HepG2 (cell line): ENCODE measurements around the gene DHH. TPM values are rescaled to one million over a fixed set of nuclear protein-coding genes. Genes with fewer than 3 reads are reported as not detected.

Experiments
- FOXP4 ChIP-seq: sonication (generic); formaldehyde crosslinking; IDR thresholded peaks from 2 replicates; pipeline ENCODE4 v1.4.0; 2020; ENCODE audit warnings: missing genetic modification reagents
- KDM4B ChIP-seq: sonication (generic); formaldehyde crosslinking; IDR thresholded peaks from 2 replicates; pipeline ENCODE4 v1.4.0; 2020; ENCODE audit warnings: missing genetic modification reagents
- KLF6 ChIP-seq: IDR thresholded peaks from 2 replicates; pipeline ENCODE4 v1.8.0; 2016; ENCODE audit warnings: missing biosample characterization, missing genetic modification reagents
- SMYD3 ChIP-seq: sonication (generic); formaldehyde crosslinking; IDR thresholded peaks from 2 replicates; pipeline ENCODE4 v1.8.1; 2023; ENCODE audit warnings: mild to moderate bottlenecking, missing genetic modification reagents
- SP5 ChIP-seq: IDR thresholded peaks from 2 replicates; pipeline ENCODE4 v1.6.1; 2016; ENCODE audit warnings: low read depth, borderline replicate concordance
- ZNF225 ChIP-seq: sonication (generic); formaldehyde crosslinking; IDR thresholded peaks from 2 replicates; pipeline ENCODE4 v1.4.0; 2020; ENCODE audit warnings: mild to moderate bottlenecking, missing genetic modification reagents
- ZNF256 ChIP-seq: sonication (generic); formaldehyde crosslinking; conservative IDR thresholded peaks from 2 replicates; pipeline ENCODE4 v1.4.0; 2020; ENCODE audit warnings: missing genetic modification reagents
- ZSCAN29 ChIP-seq: sonication (generic); formaldehyde crosslinking; conservative IDR thresholded peaks from 2 replicates; pipeline ENCODE4 v1.4.0; 2020; ENCODE audit warnings: mild to moderate bottlenecking, missing genetic modification reagents
- polyA plus RNA-seq, 8 experiments: library from polyadenylated mRNA; depleted of rRNA in 3 of 8; stranded (reverse) in 7 of 8; unstranded in 1 of 8; fragments of >200 nt; fragmentation: Illumina TruSeq in 4 of 8; extraction: Trizol in 4 of 8; gene quantifications; 2 replicates each; pipeline versions ENCODE4 v1.2.1 to v1.2.3, GENCODE V29; 2011 to 2016; ENCODE audit warnings: low read depth in 4 of 8, missing spikeins in 1 of 8, mixed read lengths in 1 of 8; ENCODE audit not compliant: insufficient read depth in 1 of 8
- total RNA-seq, 5 experiments: library from RNA; depleted of rRNA; stranded (reverse); fragments of >200 nt; fragmentation: Illumina TruSeq; extraction: Trizol; gene quantifications; 2 replicates each; pipeline ENCODE4 v1.2.3, GENCODE V29; 2016; ENCODE audit warnings: low read depth in 1 of 5
- TF ChIP-seq, protein P1 (sequence below): sonication (generic); formaldehyde crosslinking; IDR thresholded peaks from 2 replicates; pipeline ENCODE4 v1.4.0; 2020; ENCODE audit warnings: missing genetic modification reagents
- TF ChIP-seq, protein P2 (sequence below): sonication (generic); formaldehyde crosslinking; IDR thresholded peaks from 2 replicates; pipeline ENCODE4 v1.5.0; 2020; ENCODE audit warnings: mild to moderate bottlenecking, missing genetic modification reagents
- TF ChIP-seq, protein P3 (sequence below): sonication (generic); formaldehyde crosslinking; IDR thresholded peaks from 2 replicates; pipeline ENCODE4 v1.4.0; 2020; ENCODE audit warnings: mild to moderate bottlenecking, missing genetic modification reagents
- TF ChIP-seq, protein P4 (sequence below): sonication (generic); formaldehyde crosslinking; IDR thresholded peaks from 2 replicates; pipeline ENCODE4 v1.8.0; 2022; ENCODE audit warnings: missing genetic modification reagents, mild to moderate bottlenecking, moderate library complexity, borderline replicate concordance

Gene DHH
- total and polyA plus RNA-seq, 2 of the 13 experiments (the other 11 are each of a cell fraction or from before 2014, with no cell fraction given): not detected

- TF ChIP-seq, protein P1, sequence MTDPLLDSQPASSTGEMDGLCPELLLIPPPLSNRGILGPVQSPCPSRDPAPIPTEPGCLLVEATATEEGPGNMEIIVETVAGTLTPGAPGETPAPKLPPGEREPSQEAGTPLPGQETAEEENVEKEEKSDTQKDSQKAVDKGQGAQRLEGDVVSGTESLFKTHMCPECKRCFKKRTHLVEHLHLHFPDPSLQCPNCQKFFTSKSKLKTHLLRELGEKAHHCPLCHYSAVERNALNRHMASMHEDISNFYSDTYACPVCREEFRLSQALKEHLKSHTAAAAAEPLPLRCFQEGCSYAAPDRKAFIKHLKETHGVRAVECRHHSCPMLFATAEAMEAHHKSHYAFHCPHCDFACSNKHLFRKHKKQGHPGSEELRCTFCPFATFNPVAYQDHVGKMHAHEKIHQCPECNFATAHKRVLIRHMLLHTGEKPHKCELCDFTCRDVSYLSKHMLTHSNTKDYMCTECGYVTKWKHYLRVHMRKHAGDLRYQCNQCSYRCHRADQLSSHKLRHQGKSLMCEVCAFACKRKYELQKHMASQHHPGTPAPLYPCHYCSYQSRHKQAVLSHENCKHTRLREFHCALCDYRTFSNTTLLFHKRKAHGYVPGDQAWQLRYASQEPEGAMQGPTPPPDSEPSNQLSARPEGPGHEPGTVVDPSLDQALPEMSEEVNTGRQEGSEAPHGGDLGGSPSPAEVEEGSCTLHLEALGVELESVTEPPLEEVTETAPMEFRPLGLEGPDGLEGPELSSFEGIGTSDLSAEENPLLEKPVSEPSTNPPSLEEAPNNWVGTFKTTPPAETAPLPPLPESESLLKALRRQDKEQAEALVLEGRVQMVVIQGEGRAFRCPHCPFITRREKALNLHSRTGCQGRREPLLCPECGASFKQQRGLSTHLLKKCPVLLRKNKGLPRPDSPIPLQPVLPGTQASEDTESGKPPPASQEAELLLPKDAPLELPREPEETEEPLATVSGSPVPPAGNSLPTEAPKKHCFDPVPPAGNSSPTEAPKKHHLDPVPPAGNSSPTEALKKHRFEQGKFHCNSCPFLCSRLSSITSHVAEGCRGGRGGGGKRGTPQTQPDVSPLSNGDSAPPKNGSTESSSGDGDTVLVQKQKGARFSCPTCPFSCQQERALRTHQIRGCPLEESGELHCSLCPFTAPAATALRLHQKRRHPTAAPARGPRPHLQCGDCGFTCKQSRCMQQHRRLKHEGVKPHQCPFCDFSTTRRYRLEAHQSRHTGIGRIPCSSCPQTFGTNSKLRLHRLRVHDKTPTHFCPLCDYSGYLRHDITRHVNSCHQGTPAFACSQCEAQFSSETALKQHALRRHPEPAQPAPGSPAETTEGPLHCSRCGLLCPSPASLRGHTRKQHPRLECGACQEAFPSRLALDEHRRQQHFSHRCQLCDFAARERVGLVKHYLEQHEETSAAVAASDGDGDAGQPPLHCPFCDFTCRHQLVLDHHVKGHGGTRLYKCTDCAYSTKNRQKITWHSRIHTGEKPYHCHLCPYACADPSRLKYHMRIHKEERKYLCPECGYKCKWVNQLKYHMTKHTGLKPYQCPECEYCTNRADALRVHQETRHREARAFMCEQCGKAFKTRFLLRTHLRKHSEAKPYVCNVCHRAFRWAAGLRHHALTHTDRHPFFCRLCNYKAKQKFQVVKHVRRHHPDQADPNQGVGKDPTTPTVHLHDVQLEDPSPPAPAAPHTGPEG (CRISPR knock-in tag): no peak; the same call in 1 of the 2 replicates
- TF ChIP-seq, protein P2, sequence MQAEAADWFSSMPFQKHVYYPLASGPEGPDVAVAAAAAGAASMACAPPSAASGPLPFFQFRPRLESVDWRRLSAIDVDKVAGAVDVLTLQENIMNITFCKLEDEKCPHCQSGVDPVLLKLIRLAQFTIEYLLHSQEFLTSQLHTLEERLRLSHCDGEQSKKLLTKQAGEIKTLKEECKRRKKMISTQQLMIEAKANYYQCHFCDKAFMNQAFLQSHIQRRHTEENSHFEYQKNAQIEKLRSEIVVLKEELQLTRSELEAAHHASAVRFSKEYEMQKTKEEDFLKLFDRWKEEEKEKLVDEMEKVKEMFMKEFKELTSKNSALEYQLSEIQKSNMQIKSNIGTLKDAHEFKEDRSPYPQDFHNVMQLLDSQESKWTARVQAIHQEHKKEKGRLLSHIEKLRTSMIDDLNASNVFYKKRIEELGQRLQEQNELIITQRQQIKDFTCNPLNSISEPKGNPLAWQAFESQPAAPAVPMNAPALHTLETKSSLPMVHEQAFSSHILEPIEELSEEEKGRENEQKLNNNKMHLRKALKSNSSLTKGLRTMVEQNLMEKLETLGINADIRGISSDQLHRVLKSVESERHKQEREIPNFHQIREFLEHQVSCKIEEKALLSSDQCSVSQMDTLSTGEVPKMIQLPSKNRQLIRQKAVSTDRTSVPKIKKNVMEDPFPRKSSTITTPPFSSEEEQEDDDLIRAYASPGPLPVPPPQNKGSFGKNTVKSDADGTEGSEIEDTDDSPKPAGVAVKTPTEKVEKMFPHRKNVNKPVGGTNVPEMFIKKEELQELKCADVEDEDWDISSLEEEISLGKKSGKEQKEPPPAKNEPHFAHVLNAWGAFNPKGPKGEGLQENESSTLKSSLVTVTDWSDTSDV (CRISPR knock-in tag): no peak
- TF ChIP-seq ZNF225 (CRISPR knock-in tag) (peak; percentile 71), FOXP4 (peak; percentile 66), ZSCAN29 (CRISPR knock-in tag) (no peak; the same call in 1 of the 2 replicates), KDM4B (0 out of 2 replicates have a peak, but pooled peaks have one; percentile 79), ZNF256 (CRISPR knock-in tag) (no peak), KLF6 (CRISPR knock-in tag) (peak; percentile 89; the same call in 1 of the 2 replicates), SMYD3 (CRISPR knock-in tag) (no peak), SP5 (CRISPR knock-in tag) (no peak)
- TF ChIP-seq, protein P3, sequence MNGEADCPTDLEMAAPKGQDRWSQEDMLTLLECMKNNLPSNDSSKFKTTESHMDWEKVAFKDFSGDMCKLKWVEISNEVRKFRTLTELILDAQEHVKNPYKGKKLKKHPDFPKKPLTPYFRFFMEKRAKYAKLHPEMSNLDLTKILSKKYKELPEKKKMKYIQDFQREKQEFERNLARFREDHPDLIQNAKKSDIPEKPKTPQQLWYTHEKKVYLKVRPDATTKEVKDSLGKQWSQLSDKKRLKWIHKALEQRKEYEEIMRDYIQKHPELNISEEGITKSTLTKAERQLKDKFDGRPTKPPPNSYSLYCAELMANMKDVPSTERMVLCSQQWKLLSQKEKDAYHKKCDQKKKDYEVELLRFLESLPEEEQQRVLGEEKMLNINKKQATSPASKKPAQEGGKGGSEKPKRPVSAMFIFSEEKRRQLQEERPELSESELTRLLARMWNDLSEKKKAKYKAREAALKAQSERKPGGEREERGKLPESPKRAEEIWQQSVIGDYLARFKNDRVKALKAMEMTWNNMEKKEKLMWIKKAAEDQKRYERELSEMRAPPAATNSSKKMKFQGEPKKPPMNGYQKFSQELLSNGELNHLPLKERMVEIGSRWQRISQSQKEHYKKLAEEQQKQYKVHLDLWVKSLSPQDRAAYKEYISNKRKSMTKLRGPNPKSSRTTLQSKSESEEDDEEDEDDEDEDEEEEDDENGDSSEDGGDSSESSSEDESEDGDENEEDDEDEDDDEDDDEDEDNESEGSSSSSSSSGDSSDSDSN (CRISPR knock-in tag): peak; percentile 90
- TF ChIP-seq, protein P4, sequence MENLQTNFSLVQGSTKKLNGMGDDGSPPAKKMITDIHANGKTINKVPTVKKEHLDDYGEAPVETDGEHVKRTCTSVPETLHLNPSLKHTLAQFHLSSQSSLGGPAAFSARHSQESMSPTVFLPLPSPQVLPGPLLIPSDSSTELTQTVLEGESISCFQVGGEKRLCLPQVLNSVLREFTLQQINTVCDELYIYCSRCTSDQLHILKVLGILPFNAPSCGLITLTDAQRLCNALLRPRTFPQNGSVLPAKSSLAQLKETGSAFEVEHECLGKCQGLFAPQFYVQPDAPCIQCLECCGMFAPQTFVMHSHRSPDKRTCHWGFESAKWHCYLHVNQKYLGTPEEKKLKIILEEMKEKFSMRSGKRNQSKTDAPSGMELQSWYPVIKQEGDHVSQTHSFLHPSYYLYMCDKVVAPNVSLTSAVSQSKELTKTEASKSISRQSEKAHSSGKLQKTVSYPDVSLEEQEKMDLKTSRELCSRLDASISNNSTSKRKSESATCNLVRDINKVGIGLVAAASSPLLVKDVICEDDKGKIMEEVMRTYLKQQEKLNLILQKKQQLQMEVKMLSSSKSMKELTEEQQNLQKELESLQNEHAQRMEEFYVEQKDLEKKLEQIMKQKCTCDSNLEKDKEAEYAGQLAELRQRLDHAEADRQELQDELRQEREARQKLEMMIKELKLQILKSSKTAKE (CRISPR knock-in tag): peak; percentile 42; the same call in 1 of the 2 replicates
These were observed 34.1 kb downstream of the DHH start, which contains the start of gene KMT2D (continued) for GRCh38 chr12:49060237-49061156.
